ENCODE data around the gene EXOC3L4.
"Not testable (repeated sequence)": the region's sequence is repeated elsewhere in the genome, so short reads cannot be mapped to it uniquely, and the experiment has no call there.

Gene EXOC3L4

DNA sequence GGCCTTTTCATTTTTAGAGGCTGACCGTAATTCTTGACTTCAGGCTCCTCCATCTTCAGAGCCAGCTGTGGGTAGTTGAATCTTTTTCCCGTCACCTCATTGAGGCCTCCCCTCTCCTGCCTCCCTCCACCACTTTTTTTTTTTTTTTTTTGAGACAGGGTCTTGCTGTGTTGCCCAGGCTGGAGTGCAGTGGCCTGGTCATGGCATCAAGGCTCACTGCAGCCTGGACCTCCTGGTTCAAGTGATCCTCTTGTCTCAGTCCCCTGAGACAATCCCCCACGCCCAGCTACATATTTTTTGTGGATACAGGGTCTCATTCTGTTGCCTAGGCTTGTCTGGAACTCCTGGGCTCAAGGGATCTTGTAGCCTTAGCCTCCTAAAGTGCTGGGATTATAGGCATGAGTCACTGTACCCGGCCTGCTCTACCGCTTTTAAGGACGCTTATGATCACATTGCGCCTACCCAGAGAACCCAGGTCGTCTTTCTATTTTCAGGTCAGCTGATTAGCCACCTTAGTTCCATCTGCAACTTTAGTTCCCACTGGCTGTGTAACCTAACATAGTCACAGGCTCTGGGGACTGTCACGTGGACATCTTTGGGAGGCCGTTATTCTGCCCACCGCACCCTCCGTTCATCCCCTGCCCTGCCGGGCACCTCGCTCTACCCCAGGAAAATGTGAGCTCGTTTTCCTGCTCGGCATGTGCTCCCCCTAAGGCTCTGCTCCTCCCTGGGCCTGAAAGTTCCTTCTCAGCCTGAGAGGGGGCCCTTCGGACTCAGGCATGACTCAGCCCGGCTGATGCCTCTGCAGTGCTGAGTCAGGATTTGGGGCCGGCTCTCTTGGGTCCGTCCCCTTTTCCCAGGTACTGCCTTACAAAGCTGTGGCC, 42.1 kb downstream of the EXOC3L4 start:
- no peak for DNase-seq

DNA sequence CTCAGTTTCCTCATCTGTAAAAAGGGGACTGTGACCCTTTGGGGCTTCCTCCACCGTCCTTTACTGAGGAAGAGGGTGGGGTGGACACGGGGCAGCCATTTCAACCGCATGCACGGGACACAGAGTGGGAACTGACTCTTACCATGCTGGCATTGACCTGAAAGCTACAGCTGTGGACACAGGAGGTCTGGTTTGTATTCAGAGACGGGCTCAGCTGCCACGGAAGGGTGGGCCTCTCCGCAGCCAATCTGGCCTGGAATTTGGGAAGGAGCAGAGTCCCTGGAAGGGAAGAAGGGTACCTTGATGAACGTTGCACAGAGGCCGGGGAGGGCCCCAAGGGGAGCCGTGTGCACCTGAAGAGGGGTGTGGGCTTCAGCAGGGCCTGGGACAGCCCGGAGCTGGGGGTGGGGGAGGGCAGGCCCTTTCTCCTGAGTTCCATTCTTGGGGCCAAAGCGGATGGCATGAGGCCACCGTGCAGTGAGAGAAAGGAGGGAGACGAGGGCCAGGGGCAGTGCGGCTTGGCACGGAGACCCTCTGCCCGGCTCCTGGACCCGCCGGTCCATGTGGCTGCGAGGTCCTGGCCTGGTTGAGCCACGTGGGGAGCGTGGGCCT, 43.3 kb downstream of the EXOC3L4 start:
- DNase-seq = no peak

DNA sequence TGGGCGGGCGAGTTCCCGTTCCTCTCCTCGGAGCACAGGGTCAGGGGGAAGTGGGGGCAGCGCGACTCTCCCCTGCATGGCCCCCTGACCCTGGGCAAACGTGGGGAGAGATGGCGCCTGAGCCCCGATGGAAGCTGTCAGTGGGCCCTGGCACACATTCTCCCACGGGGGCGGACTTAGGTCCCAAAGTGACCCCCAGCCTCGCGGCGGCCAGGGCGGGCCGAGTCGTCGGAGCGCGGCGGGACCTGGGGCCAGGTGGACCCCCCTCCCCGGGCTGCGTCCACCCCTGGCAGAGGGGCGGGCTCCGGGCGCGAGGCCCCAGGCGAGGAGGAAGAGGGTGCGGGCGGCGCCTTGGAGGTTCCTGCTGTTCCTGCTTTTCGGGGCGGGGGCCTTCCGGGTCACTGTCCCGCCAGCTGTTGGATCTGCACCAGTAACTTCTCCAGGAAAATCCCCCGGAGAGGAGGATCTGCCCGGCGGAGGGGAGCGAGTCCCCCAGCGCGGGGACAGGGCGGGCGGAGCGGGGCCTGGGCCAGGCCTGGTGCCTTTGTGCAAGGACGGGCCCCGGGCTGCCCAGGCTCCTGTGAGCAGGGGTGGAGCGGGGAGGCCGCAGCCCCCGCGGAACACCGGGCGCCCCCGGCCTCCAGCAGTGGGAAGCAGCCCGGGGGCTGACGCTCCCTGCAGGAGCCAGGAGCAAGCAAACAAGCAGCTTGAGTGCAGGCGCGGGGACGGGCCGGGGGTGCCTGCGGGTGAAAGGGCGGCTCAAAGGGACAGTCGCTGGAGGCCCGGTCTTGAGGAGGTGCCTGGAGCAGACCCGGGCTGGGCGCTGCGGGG, 44.0 kb downstream of the EXOC3L4 start:
- DNase-seq = no peak

DNA sequence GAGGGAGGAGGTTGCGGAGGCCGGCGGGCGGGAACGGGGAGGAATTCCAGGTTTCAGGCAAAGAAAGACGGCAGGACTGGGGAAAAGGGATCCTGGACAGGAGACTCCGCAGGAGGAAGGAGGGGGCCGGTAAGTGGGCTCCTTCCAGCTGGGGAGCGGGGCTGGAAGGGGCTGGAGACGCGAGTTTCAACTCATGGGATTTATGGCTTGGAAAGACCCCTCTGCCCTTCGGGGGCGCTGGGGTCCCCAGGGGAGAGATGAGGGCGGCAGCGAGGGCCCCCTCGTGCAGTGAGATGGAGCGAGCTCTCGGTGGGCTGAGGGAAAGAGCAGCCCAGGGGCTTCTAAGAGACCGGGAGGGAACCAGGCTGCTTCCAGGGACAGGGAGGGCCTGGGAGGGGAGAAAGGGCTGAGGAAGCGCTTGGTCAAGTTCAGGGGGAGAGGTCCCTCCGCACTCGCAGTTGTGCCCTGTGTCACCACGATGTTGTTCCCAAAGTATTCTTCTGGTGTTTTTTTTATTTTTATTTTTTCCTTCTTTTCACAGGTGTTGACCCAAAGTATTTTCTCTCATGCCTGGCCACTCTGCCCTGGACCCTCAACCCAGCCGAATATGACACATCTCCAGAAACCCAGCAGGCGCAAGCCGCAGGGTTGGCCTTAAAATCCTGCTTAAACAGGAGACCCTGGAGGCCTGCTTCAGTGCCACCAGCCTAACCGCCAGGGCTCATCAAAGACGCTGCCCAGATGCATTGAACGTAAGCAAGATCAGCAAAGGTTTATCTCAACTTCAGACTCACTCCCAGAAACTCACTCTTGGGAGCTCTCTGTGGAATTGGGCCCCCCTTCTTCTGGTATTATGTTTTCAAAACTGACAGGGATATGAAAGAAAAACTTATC, 44.9 kb downstream of the EXOC3L4 start:
- no peak for DNase-seq

DNA sequence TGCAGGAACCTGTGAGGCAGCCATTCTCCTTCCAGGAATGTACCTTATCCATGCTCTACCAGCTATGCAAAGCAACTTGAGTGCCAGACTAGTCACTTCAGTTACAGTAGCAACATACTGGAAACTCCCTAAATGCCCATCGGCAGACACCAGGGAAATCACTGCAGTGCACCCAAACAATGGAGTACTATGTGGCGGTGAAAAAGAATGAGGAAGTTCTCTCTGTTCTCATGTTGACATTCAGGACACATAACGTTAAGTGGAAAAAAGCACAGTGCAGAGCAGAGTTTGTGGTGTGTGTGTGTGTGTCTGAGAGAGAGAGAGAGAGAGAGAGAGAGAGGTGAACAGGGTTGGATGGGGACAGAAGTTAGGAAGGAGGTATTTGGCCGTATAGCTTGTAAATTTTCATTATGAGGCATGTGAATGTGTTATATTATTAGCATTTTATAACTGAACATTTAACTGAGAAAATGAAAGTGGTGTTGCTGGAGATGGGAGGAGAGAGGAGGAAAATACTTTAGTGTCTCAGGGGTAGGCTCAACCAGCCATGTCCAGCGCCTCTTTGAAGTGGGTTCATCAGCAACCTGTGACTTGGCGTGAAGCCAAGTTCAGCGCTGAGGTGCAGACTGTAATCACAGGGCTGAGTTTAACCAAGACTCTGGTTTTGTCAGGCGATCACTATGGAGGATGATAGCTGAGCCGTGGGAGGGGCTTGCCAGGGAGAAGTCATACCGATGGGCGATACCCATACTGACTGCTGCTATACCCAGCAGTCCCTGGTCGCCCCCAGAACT, 46.0 kb downstream of the EXOC3L4 start:
- DNase-seq = no peak

DNA sequence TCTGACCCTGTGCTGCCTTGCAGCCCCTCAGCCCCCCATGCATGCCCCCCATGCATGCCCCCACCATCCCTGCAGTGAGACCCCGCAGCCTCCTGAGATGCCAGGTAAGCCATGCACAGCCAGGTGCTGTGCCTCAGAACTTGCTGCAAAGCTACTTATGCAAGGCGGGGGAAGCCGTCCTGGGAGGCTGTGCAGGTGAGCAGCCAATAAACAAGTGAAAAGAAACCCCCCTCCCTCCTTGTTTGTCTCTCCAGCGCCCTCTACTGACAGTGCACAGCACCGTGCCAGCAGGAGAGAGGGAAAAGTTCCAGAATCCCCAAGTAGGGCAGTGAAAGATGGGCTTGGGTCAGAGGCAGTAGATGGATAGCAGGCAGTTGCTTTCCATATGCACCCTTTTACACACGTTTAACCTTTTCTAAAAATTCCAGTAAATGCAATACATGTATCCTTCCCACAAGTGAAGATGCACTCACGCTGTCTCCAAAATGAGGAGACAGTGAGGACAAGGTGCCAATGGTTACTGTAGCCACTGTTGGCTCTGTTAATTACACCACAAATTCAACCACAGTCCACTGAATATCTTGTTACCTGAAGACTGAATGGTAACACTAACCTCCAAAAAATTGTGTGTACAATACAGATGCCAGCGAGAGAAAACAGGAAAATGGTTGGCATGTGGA, 46.7 kb downstream of the EXOC3L4 start:
- DNase-seq = peak in 1 of 2 experiments; percentile 19

DNA sequence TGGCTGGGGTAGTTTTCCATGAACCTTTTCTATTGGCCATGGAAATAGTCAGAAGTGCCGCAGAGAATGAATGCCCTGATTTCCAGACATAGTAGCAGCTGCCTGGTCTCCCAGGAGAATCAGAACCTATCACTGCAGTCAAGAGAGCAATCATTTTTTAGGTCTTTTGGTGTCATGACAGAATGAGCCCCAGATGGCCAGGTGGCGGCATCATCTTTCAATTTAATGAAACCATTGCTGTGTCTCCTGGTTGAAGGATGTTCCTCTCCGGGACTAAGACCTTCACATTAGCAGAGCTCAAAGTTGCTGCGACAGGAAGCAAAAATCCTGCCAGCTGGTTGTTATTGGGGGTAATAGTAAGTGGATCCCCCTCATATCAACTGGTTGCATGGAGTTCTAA, 47.5 kb downstream of the EXOC3L4 start:
- DNase-seq = no peak

DNA sequence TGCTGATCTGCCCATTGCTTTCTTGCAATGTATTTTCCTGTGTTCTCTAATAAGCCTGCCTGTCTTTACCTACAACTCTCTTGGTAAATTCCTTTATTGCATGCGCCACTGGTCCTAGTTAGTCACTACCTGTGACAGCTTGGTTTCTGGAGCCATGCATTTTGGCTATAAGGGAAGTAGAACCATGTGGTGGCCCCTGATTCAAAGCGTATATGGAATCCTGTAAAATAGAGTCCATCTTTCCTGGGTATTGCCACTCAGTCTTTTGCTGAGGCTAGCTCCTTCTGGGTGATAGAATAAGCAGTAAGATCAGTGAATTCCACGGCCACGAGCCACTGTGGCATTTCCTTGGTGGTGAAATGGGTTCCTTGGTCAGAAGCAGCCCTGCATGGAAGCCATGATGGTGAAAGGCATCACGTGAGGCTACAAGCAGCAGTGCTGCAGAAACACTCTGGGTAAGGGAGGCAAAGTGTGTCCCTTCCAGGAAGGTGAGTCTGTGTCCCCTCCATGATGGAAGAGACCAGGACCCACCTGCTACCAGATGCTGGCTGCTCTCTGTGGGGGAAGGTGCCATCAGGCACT, 48.3 kb downstream of the EXOC3L4 start:
- no peak for DNase-seq

DNA sequence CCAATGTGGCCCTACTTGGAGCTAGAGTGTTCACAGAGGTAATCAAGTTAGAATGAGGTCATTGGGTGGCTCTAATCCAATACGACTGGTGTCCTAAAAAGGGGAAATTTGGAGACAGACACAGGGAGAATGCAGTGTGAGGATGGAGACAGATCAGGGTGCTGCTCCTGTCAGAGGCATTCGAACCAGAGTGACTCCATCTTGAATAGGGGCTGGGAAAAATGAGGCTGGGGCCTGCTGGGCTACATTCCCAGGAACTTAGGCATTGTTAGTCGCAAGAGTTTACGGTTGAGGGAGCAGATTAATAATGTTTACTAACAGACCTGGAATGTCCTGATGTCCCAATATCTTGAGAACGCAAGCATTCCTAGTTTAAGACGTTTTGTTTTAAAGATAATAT, 49.0 kb downstream of the EXOC3L4 start:
- DNase-seq = no peak

DNA sequence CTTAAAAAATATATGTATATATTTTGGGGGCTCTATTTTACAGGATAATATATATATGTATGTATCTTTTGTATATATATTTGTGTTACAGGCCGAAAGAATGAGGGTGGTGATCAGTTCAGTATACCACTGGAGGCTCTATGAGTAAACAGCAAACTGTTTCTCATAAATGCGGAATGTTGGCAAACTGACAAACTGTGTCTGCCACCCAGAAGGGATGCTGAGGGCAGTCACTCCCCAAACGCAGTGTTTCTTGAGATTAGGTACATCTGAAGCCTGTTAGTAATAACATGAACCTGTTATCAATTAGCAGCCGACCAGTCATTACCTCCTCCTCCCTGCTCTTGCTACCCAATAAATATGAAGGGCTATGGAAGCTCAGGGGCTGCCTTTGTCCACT, 49.6 kb downstream of the EXOC3L4 start:
- DNase-seq = no peak

DNA sequence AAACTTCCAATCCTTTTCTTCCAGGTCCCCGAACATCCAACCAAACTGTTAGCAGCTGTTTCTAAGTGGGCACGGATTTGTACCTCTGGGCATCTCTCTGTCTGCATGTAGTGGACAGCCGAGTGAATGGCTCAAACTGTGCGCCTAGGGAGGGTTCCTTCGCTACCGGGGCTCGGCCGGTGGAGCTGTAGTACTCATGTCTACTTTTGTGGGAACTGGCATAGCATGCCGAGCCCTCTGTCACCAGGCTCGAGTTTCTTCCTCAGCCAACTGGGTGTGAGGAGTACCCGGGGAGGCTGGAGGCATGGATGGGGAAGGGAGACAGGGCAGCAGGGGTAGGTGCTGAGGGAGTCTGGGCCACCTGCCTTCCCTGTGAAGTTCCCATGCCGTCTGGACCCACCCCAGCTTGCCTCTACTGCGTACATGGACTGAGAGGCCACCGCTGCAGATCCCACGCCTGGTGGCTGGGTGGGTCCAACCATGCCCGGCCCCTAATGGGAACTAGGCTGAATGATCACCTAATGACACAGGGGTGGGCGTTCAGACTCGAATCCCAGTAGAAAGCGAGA, 51.7 kb downstream of the EXOC3L4 start:
- DNase-seq = no peak

DNA sequence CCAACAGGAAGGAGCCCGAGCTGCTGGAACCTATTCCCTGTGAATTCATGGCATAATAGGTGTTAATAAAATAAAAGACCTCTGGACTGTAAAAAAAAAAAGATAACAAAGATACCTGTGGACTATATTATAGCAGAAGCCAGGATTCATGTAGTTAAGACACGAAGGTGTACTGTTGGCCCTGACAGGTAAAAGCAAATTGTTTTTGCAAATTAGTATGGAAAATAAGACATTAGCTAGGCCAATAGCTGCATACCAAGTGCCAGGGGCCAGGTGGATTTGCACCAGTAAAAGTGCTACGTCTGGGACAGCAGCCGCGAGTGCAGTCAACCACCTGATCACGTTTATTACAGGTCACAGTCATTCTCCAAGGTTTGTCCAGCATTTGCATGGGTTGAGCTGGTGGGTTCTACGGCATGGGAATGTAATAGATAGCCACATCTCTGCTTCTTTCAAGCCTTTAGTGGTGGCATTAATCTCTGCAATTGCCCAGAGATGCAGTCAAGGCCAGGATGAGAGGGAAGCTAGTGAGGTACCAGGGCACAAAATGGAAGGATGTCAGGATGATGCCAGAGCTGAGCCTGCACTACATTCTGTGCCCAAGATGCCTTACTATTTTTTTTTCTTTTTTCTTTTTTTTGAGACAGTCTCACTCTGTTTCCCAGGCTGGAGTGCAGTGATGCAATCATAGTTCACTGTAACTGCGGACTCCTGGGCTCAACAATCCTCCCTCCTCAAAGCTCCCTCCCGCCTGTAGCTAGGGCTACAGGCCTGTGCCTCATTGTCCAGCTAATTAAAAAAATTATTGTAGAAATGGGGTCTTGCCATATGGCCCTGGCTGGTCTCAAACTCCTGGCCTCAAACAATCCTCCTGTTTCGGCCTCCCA, 55.1 kb downstream of the EXOC3L4 start:
- DNase-seq = no peak

DNA sequence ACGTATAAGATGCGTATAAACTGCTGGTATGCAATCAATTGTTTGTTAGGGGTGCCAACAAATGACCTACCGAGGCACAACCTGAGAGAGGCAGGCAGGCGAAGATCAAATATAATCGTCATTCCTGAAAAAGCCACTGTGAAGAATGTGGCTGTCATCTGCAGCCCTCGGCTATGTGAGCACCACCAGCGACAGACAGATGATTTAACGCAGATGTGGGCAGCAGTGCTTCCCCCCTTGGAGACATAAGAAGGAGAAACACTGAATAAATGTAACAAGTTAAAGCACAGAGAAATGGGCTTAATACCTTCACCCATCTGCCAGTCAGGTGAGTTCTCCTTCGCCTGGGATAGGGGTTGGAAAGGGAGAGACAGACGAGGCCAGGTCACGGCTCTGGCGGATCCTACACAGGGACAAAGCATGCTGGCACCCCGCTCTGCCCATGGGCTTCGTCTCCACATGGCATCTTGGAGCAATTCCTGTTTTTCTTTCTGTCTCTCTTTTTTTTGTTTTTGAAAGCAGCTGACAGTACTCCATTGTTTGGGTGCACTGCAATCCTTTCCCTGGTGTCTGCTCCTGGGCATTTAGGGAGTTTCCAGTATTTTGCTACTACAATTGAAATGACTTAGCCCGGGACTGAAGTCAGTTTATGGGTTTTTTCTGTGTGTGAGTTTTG, 56.9 kb downstream of the EXOC3L4 start:
- DNase-seq = no peak

DNA sequence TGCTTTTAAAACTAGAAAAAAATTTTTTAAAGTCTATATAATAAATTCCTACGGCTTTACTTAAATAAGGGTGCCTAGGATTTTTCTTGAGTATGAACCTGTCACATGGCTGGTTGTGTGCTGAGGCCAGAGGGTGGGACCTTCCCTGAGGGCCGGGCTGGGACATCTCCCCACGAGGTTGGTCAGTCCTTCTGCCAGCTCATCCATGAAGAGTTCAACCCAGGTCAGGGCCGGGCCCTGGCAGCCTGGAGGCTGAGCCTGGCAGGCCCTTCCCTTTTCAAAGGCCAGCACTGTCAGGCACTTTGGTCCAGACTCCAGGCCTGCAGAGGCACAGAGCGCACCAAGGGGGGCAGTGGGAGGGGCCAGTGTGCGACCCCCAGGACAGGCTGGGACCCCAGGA, 60.5 kb downstream of the EXOC3L4 start:
- peak; percentile 33 to 71 for DNase-seq

DNA sequence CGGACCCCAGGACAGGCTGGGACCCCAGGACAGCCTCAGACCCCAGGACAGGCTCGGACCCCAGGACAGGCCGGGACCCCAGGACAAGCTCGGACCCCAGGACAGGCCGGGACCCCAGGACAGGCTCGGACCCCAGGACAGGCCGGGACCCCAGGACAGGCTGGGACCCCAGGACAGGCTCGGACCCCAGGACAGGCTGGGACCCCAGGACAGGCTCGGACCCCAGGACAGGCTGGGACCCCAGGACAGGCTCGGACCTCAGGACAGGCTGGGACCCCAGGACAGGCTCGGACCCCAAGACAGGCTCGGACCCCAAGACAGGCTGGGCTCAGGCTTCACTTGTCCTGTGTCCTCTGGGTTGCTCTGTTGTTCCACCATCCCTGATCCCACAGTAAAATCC, 60.9 kb downstream of the EXOC3L4 start:
- DNase-seq = not testable (repeated sequence)

DNA sequence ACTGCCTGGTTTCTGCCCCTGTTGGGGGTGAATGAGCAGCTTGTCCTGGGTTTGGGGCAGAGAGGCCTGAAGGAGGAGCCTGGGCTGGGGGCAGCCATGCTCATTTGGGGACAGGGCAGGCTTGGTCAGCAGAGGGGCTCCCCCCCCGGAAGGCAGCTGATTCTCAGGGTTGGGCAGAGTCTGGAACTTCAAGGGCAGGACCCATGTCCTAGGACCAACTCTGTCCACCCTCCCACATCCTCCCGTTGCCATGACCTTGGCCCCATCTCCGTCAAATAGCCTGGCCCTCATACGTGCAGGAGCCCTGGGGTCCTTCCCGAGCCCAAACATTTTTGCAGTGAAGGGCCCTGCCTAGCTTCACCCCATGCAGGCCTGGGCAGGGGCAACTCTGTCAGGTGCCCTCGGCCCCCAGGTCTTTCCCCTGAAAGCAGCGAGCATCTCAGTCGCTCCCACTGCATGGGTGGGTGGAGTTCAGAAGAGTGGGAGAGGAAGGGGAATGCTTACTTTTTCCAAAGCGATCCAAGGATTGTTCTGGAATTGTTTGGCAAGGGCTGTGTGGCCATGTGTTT, 61.4 kb downstream of the EXOC3L4 start:
- no peak for DNase-seq

DNA sequence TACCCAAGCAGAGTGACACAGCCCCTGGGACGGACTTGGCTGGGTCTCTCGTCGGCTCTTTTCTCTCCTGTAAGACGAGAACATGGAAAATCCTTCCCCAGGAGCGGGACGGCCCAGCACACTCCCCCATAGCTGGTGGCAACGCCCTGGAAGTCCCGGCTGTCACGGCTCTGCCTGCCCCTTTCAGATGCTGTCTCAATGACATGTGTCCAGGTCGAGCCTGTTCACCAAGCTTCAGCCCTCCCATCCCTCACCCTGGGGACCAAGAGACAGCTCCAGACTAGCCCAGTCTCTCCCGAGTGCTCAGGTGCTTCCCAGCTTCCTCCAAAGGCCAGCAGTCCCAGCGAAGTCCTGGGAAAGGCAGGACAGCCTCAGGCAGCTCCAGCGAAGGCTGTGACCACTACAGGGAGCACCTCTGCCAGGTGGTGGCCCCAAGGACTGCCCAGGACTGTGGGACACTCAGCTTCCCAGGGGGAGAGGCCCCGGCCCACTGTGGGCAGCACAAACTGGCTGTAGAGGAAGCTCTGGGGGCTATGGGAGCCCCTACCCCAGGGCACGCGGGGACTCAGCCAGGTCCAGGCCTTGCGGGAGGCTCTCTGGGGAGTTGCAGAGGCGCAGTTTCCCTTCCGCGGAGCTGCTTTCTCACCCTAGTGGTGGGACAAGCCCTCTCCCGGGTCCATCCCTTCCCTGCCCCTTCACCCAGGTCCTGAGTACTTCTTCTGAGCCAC, 62.3 kb downstream of the EXOC3L4 start:
- no peak for DNase-seq

DNA sequence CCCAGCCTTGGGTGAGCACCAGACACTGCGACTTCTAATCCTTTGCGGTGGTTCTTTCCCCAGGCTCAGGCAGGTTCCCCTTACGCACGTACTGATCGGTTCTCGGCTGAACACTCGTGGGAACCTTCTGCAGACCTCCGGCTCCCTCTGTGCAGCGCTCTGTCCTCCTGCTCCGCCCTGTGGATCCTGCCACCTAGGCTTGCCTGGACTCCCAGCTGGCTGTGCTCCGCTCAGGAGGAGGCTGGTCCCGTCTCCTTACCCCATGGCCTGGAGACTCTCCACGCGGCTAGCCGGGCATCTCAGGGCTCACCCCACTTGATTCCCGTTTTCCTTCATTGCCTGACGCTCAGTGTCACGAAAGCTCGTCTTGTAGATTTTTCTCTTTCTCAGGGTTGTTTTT, 63.4 kb downstream of the EXOC3L4 start:
- DNase-seq = no peak

Measured in SW 1271 (cell line).